NT2/D1 (cell line): Measurements from ENCODE around the gene PNPLA8.
"Not testable (repeated sequence)": the region's sequence is repeated elsewhere in the genome, so short reads cannot be mapped to it uniquely, and the experiment has no call there.

Source experiments
- DNase-seq: peaks from one replicate; pipeline ENCODE4 v3.0.0-alpha.2; 2011; ENCODE audit warnings: low read depth, low spot score
- H3K27me3 ChIP-seq: 2 replicates; pipeline ENCODE4 v1.6.0; 2011; ENCODE audit warnings: mild to moderate bottlenecking; ENCODE audit not compliant: insufficient read length, insufficient read depth
- H3K36me3 ChIP-seq: 2 replicates; pipeline ENCODE4 v1.6.1; 2011; ENCODE audit warnings: mild to moderate bottlenecking, low read length, mixed read lengths; ENCODE audit not compliant: insufficient read depth, insufficient read length
- H3K4me1 ChIP-seq: 2 replicates; pipeline ENCODE4 v1.5.1; 2011; ENCODE audit not compliant: insufficient read depth, insufficient read length
- H3K4me3 ChIP-seq: 2 replicates; pipeline ENCODE4 v1.5.1; 2011; ENCODE audit warnings: low read depth; ENCODE audit not compliant: insufficient read length
- H3K9ac ChIP-seq: 2 replicates; pipeline ENCODE4 v1.6.0; 2011; ENCODE audit warnings: low read depth; ENCODE audit not compliant: insufficient read length
- H3K9me3 ChIP-seq: 2 replicates; pipeline ENCODE4 v1.5.1; 2011; ENCODE audit warnings: mild to moderate bottlenecking, low read length; ENCODE audit not compliant: insufficient read depth
- SUZ12 ChIP-seq: IDR thresholded peaks from 2 replicates; pipeline ENCODE4 v1.6.1; 2011; ENCODE audit not compliant: insufficient read length, insufficient read depth; ENCODE audit errors: extremely low read depth
- YY1 ChIP-seq: IDR thresholded peaks from 2 replicates; pipeline ENCODE4 v1.6.1; 2011; ENCODE audit not compliant: insufficient read length, insufficient read depth
- ZNF274 ChIP-seq: IDR thresholded peaks from 2 replicates; pipeline ENCODE4 v1.6.1; 2011; ENCODE audit warnings: mild to moderate bottlenecking, low read depth, low read length

Gene PNPLA8

GRCh38 chr7:108525327-108525984 lies 479 bp downstream of the PNPLA8 start:
- H3K4me3 ChIP-seq, result peak overlapping the region; percentile 78
- TF ChIP-seq YY1 (no peak), SUZ12 (no peak), ZNF274 (no peak)
- peak; percentile 70 for DNase-seq
- no peaks in the 10 kb centered on the region for H3K27me3 ChIP-seq
- H3K9ac ChIP-seq, result peak overlapping the region; percentile 78
- no peaks in the 10 kb centered on the region for H3K36me3 ChIP-seq
- H3K9me3 ChIP-seq, result no peaks in the 10 kb centered on the region
- no peaks in the 10 kb centered on the region for H3K4me1 ChIP-seq

GRCh38 chr7:108522780-108523179 lies 3.2 kb downstream of the PNPLA8 start:
- TF ChIP-seq SUZ12, result no peak
- no peak for TF ChIP-seq ZNF274
- TF ChIP-seq YY1, result no peak
- H3K9ac ChIP-seq, result no peak overlapping the region
- H3K36me3 ChIP-seq, result peaks cover 3% of the 10 kb centered on the region
- no peaks in the 10 kb centered on the region for H3K4me1 ChIP-seq
- no peak overlapping the region for H3K4me3 ChIP-seq
- H3K9me3 ChIP-seq, result no peaks in the 10 kb centered on the region
- no peaks in the 10 kb centered on the region for H3K27me3 ChIP-seq
- no peak for DNase-seq

GRCh38 chr7:108517951-108518350 lies 8.0 kb downstream of the PNPLA8 start:
- Histone ChIP-seq H3K4me1 (no peaks in the 10 kb centered on the region), H3K36me3 (peaks cover 3% of the 10 kb centered on the region)

GRCh38 chr7:108515630-108516029 lies 10.3 kb downstream of the PNPLA8 start:
- peaks cover 3% of the 10 kb centered on the region for H3K36me3 ChIP-seq
- H3K9me3 ChIP-seq, result no peaks in the 10 kb centered on the region
- H3K9ac ChIP-seq, result no peak overlapping the region
- no peaks in the 10 kb centered on the region for H3K4me1 ChIP-seq
- no peaks in the 10 kb centered on the region for H3K27me3 ChIP-seq
- TF ChIP-seq YY1 (no peak), SUZ12 (no peak), ZNF274 (no peak)
- no peak overlapping the region for H3K4me3 ChIP-seq
- DNase-seq, result no peak

More at GRCh38 chr7:108517951-108518350, 8.0 kb downstream of the PNPLA8 start:
- Histone ChIP-seq H3K4me3 (no peak overlapping the region), H3K27me3 (no peaks in the 10 kb centered on the region), H3K9me3 (no peaks in the 10 kb centered on the region), H3K9ac (no peak overlapping the region)
- no peak for DNase-seq
- TF ChIP-seq ZNF274 (no peak), YY1 (no peak), SUZ12 (no peak)

GRCh38 chr7:108515013-108515412 lies 10.9 kb downstream of the PNPLA8 start:
- no peak for DNase-seq
- H3K9me3 ChIP-seq, result no peaks in the 10 kb centered on the region

GRCh38 chr7:108511939-108512338 lies 14.0 kb downstream of the PNPLA8 start:
- DNase-seq, result no peak
- Histone ChIP-seq H3K9me3 (no peaks in the 10 kb centered on the region), H3K9ac (no peak overlapping the region), H3K4me1 (no peaks in the 10 kb centered on the region), H3K27me3 (no peaks in the 10 kb centered on the region), H3K4me3 (no peak overlapping the region), H3K36me3 (no peaks in the 10 kb centered on the region)
- no peak for TF ChIP-seq SUZ12
- no peak for TF ChIP-seq ZNF274
- no peak for TF ChIP-seq YY1

More at GRCh38 chr7:108515013-108515412, 10.9 kb downstream of the PNPLA8 start:
- H3K27me3 ChIP-seq, result no peaks in the 10 kb centered on the region
- no peaks in the 10 kb centered on the region for H3K4me1 ChIP-seq
- H3K4me3 ChIP-seq, result no peak overlapping the region
- H3K36me3 ChIP-seq, result peaks cover 3% of the 10 kb centered on the region
- TF ChIP-seq SUZ12 (no peak), YY1 (no peak), ZNF274 (no peak)
- H3K9ac ChIP-seq, result no peak overlapping the region

GRCh38 chr7:108504576-108504975 lies 21.4 kb downstream of the PNPLA8 start:
- H3K36me3 ChIP-seq, H3K27me3 ChIP-seq, H3K4me3 ChIP-seq, DNase-seq, H3K4me1 ChIP-seq, H3K9ac ChIP-seq, H3K9me3 ChIP-seq: not testable (repeated sequence)
